ENCODE results near the gene ERBB4.

DNA sequence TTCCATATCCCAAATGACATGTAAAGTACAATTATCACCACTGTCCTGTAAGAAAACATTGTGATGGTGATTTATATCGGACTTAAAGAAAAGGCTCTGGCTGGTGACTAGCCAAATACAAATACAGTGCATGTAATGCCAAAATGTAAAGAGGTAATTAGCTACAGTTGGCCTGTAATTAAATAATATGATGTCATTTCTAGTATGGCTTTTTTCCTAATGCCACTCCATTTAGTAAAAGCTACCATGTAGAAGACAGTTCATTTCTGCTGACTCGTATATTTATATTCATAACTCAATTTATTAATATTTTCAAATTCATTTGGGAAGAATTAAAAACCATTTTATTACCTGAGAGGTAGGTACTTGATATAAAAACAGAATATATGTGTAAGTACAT lies 815.7 kb downstream of the ERBB4 start:
- TF ChIP-seq, protein P1, sequence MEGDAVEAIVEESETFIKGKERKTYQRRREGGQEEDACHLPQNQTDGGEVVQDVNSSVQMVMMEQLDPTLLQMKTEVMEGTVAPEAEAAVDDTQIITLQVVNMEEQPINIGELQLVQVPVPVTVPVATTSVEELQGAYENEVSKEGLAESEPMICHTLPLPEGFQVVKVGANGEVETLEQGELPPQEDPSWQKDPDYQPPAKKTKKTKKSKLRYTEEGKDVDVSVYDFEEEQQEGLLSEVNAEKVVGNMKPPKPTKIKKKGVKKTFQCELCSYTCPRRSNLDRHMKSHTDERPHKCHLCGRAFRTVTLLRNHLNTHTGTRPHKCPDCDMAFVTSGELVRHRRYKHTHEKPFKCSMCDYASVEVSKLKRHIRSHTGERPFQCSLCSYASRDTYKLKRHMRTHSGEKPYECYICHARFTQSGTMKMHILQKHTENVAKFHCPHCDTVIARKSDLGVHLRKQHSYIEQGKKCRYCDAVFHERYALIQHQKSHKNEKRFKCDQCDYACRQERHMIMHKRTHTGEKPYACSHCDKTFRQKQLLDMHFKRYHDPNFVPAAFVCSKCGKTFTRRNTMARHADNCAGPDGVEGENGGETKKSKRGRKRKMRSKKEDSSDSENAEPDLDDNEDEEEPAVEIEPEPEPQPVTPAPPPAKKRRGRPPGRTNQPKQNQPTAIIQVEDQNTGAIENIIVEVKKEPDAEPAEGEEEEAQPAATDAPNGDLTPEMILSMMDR (conservative IDR thresholded peaks at IDR 0.05; ENCODE audit: low read depth, low read length) = no peak
- TF ChIP-seq EZH2 (IDR thresholded peaks at IDR 0.05; ENCODE audit: borderline replicate concordance, low read depth, low read length, poor library complexity, severe bottlenecking) = no peak
